KMS-11 (cell line): Measurements from ENCODE around the gene HAAO.

Source experiments
- H2AFZ ChIP-seq: fragments of 200-600 bp; sonication (generic); 2 replicates; pipeline ENCODE4 v1.6.1; 2016; ENCODE audit warnings: antibody characterized with exemption, mixed run types, low read depth
- H3K27ac ChIP-seq: fragments of 200-600 bp; sonication (generic); 2 replicates; pipeline ENCODE4 v1.6.1; 2016; ENCODE audit warnings: mild to moderate bottlenecking, mixed run types
- H3K27me3 ChIP-seq: fragments of 200-600 bp; sonication (generic); 2 replicates; pipeline ENCODE4 v1.6.1; 2017; ENCODE audit warnings: mild to moderate bottlenecking, low read depth, mixed run types, moderate library complexity; ENCODE audit not compliant: insufficient read depth
- H3K36me3 ChIP-seq: fragments of 200-600 bp; sonication (generic); 2 replicates; pipeline ENCODE4 v1.6.1; 2017; ENCODE audit warnings: mild to moderate bottlenecking, mixed run types; ENCODE audit not compliant: insufficient read depth
- H3K4me1 ChIP-seq: fragments of 200-600 bp; sonication (generic); 2 replicates; pipeline ENCODE4 v1.6.1; 2016; ENCODE audit warnings: mild to moderate bottlenecking, low read depth, mixed run types; ENCODE audit not compliant: poor library complexity, severe bottlenecking
- H3K4me2 ChIP-seq: fragments of 200-600 bp; sonication (generic); 2 replicates; pipeline ENCODE4 v1.7.0; 2016; ENCODE audit warnings: mild to moderate bottlenecking, mixed run types
- H3K4me3 ChIP-seq: fragments of 200-600 bp; sonication (generic); IDR thresholded peaks from 2 replicates; pipeline ENCODE4 v1.6.1; 2017; ENCODE audit warnings: low read depth, low read length, mixed read lengths; ENCODE audit not compliant: insufficient read depth
- H3K79me2 ChIP-seq: fragments of 200-600 bp; sonication (generic); 2 replicates; pipeline ENCODE4 v1.6.1; 2016; ENCODE audit warnings: low read depth, mixed run types; ENCODE audit not compliant: insufficient read depth
- H3K9ac ChIP-seq: fragments of 200-600 bp; sonication (generic); 2 replicates; pipeline ENCODE4 v1.6.1; 2016; ENCODE audit warnings: mild to moderate bottlenecking, mixed run types
- H4K20me1 ChIP-seq: fragments of 200-600 bp; sonication (generic); 2 replicates; pipeline ENCODE4 v1.6.1; 2016; ENCODE audit warnings: mild to moderate bottlenecking, mixed run types; ENCODE audit not compliant: insufficient read depth
- CTCF ChIP-seq: fragments of 200-600 bp; sonication (generic); conservative IDR thresholded peaks from 2 replicates; pipeline ENCODE4 v1.6.1; 2017; ENCODE audit warnings: low read depth, mild to moderate bottlenecking, antibody characterized with exemption, low read length, moderate library complexity, mixed read lengths

Gene HAAO

GRCh38 chr2:42726680-42727079 lies 65.7 kb downstream of the HAAO start:
- H3K27me3 ChIP-seq, result no peaks in the 10 kb centered on the region
- no peak overlapping the region for H2AFZ ChIP-seq
- no peaks in the 10 kb centered on the region for H4K20me1 ChIP-seq
- no peak overlapping the region for H3K27ac ChIP-seq
- no peaks in the 10 kb centered on the region for H3K36me3 ChIP-seq
- H3K4me1 ChIP-seq, result no peaks in the 10 kb centered on the region
- H3K9ac ChIP-seq, result no peak overlapping the region
- H3K4me2 ChIP-seq, result no peak overlapping the region
- no peak overlapping the region for H3K4me3 ChIP-seq
- H3K79me2 ChIP-seq, result no peaks in the 10 kb centered on the region
- TF ChIP-seq CTCF, result no peak

GRCh38 chr2:42725657-42726056 lies 66.7 kb downstream of the HAAO start:
- H3K9ac ChIP-seq, result no peak overlapping the region
- H3K36me3 ChIP-seq, result no peaks in the 10 kb centered on the region
- H3K4me3 ChIP-seq, result no peak overlapping the region
- H2AFZ ChIP-seq, result no peak overlapping the region
- H4K20me1 ChIP-seq, result no peaks in the 10 kb centered on the region
- no peaks in the 10 kb centered on the region for H3K4me1 ChIP-seq
- no peak overlapping the region for H3K4me2 ChIP-seq
- TF ChIP-seq CTCF, result no peak
- H3K27me3 ChIP-seq, result no peaks in the 10 kb centered on the region
- H3K27ac ChIP-seq, result no peak overlapping the region
- no peaks in the 10 kb centered on the region for H3K79me2 ChIP-seq

- no peak overlapping the region for H2AFZ ChIP-seq
- H3K4me2 ChIP-seq, result no peak overlapping the region
- H3K27me3 ChIP-seq, result no peaks in the 10 kb centered on the region
- no peak for TF ChIP-seq CTCF
- H4K20me1 ChIP-seq, result no peaks in the 10 kb centered on the region
- H3K4me1 ChIP-seq, result no peaks in the 10 kb centered on the region
- no peaks in the 10 kb centered on the region for H3K36me3 ChIP-seq
- H3K9ac ChIP-seq, result no peak overlapping the region
- no peaks in the 10 kb centered on the region for H3K79me2 ChIP-seq
- no peak overlapping the region for H3K27ac ChIP-seq
- H3K4me3 ChIP-seq, result no peak overlapping the region
These were observed 67.5 kb downstream of the HAAO start for GRCh38 chr2:42724886-42725285.

- no peak overlapping the region for H3K4me2 ChIP-seq
- no peaks in the 10 kb centered on the region for H3K4me1 ChIP-seq
- H3K9ac ChIP-seq, result no peak overlapping the region
- H2AFZ ChIP-seq, result no peak overlapping the region
- no peak for TF ChIP-seq CTCF
- no peaks in the 10 kb centered on the region for H3K36me3 ChIP-seq
- H3K4me3 ChIP-seq, result no peak overlapping the region
- H3K27me3 ChIP-seq, result no peaks in the 10 kb centered on the region
- no peaks in the 10 kb centered on the region for H3K79me2 ChIP-seq
- no peaks in the 10 kb centered on the region for H4K20me1 ChIP-seq
- no peak overlapping the region for H3K27ac ChIP-seq
These were observed 68.9 kb downstream of the HAAO start for GRCh38 chr2:42723465-42723864.
